Measurements from ENCODE around the gene ATP1B3. TPM values are rescaled to one million over a fixed set of nuclear protein-coding genes. Genes with fewer than 3 reads are reported as not detected.

Gene ATP1B3
- total and polyA plus RNA-seq, 9 of the 15 experiments (the other 6 are each of a cell fraction or from before 2014, with no cell fraction given): 48.3 to 202 (median 123) TPM

GRCh38 chr3:141900343-141900742 lies 23.9 kb downstream of the ATP1B3 start:
- CTCF ChIA-PET (ENCODE audit: low intra/inter-chr PET ratio): no interaction called here
- Histone ChIP-seq H3K4me3 (no peak overlapping the region), H2AFZ (ENCODE audit: low read depth, low read length) (no peak overlapping the region), H3K9me3 (replicated peaks; ENCODE audit: control insufficient read depth, insufficient read depth, low read depth, low read length) (no peaks in the 10 kb centered on the region), H3K36me3 (ENCODE audit: control insufficient read depth, insufficient read depth, low read length) (peaks cover 68% of the 10 kb centered on the region), H3K4me2 (ENCODE audit: insufficient read depth, low read length) (no peak overlapping the region), H4K20me1 (replicated peaks; ENCODE audit: control insufficient read depth, insufficient read depth, low read length) (no peaks in the 10 kb centered on the region), H3K79me2 (ENCODE audit: control insufficient read depth, insufficient read depth, low read length) (peaks cover 78% of the 10 kb centered on the region), H3K9ac (ENCODE audit: insufficient read depth in 1 of 2, low read depth in 2 of 2, low read length in 2 of 2) (no peak overlapping the region; a peak in 1 of 4 replicates), H3K9me1 (ENCODE audit: control insufficient read depth, insufficient read depth, low read length) (no peaks in the 10 kb centered on the region), H3K27ac (ENCODE audit: extremely low read depth, low read depth, low read length) (no peak overlapping the region), H3K4me1 (replicated peaks in 1 of 2; ENCODE audit: control insufficient read depth in 2 of 2, insufficient read depth in 2 of 2, low read length in 2 of 2) (no peaks in the 10 kb centered on the region; a peak in 1 of 5 replicates), H3K27me3 (ENCODE audit: control insufficient read depth in 2 of 2, insufficient read depth in 2 of 2, low read length in 2 of 2) (no peaks in the 10 kb centered on the region)
- ATAC-seq (peak; percentile 40; the same call in 2 of the 3 replicates), FAIRE-seq (no peak), DNase-seq (ENCODE audit: extremely low read depth in 1 of 4, low spot score in 3 of 4) (no peak)
- TF ChIP-seq ELF1 (tag; IDR thresholded peaks at IDR 0.05) (no peak), FOXJ3 (CRISPR knock-in tag; IDR thresholded peaks at IDR 0.05) (no peak), MYBL2 (IDR thresholded peaks at IDR 0.05; ENCODE audit: low read depth) (no peak), MYBL2 (CRISPR knock-in tag; IDR thresholded peaks at IDR 0.05; ENCODE audit: borderline replicate concordance) (no peak), FOSL1 (tag; conservative IDR thresholded peaks at IDR 0.05) (no peak), FOXA3 (CRISPR knock-in tag; conservative IDR thresholded peaks at IDR 0.05 in 1 of 2, IDR thresholded peaks at IDR 0.05 in 1 of 2) (no peak), LARP7 (IDR thresholded peaks at IDR 0.05) (no peak), SMAD2 (IDR thresholded peaks at IDR 0.05; ENCODE audit: low read depth, low read length) (no peak), KAT7 (CRISPR knock-in tag; IDR thresholded peaks at IDR 0.05; ENCODE audit: borderline replicate concordance) (no peak)
- TF ChIP-seq, protein P1, sequence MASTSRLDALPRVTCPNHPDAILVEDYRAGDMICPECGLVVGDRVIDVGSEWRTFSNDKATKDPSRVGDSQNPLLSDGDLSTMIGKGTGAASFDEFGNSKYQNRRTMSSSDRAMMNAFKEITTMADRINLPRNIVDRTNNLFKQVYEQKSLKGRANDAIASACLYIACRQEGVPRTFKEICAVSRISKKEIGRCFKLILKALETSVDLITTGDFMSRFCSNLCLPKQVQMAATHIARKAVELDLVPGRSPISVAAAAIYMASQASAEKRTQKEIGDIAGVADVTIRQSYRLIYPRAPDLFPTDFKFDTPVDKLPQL (IDR thresholded peaks at IDR 0.05; ENCODE audit: extremely low read depth, insufficient read length): no peak
- TF ChIP-seq, protein P2, sequence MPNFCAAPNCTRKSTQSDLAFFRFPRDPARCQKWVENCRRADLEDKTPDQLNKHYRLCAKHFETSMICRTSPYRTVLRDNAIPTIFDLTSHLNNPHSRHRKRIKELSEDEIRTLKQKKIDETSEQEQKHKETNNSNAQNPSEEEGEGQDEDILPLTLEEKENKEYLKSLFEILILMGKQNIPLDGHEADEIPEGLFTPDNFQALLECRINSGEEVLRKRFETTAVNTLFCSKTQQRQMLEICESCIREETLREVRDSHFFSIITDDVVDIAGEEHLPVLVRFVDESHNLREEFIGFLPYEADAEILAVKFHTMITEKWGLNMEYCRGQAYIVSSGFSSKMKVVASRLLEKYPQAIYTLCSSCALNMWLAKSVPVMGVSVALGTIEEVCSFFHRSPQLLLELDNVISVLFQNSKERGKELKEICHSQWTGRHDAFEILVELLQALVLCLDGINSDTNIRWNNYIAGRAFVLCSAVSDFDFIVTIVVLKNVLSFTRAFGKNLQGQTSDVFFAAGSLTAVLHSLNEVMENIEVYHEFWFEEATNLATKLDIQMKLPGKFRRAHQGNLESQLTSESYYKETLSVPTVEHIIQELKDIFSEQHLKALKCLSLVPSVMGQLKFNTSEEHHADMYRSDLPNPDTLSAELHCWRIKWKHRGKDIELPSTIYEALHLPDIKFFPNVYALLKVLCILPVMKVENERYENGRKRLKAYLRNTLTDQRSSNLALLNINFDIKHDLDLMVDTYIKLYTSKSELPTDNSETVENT (CRISPR knock-in tag; IDR thresholded peaks at IDR 0.05): no peak
- in situ Hi-C loops (cut with MboI) (loop anchor here (10.0 kb wide), 1 partner anchor 316 kb away; no protein-coding TSS in a partner anchor), intact Hi-C loops (cut with micrococcal nuclease) (no loop called here)
- 100% methylated on average over 3 of the region's 3 CpGs for WGBS (ENCODE audit: insufficient coverage, low coverage, missing lambda C conversion rate)
- BruUV-seq (replicated peaks): no TSS peak
- POLR2A ChIA-PET: interaction anchor here (0.7 to 1.4 kb wide), 7 partner anchors 8 to 52 kb away, joined by 3 to 7 read pairs (median 3); no protein-coding TSS in a partner anchor
